ENCODE data around the gene EDN1. TPM values are rescaled to one million over a fixed set of nuclear protein-coding genes. Genes with fewer than 3 reads are reported as not detected.

EDN1 gene
- total and polyA plus RNA-seq, 2 experiments from 2014 or later: 1.8 to 4.1 TPM

DNA sequence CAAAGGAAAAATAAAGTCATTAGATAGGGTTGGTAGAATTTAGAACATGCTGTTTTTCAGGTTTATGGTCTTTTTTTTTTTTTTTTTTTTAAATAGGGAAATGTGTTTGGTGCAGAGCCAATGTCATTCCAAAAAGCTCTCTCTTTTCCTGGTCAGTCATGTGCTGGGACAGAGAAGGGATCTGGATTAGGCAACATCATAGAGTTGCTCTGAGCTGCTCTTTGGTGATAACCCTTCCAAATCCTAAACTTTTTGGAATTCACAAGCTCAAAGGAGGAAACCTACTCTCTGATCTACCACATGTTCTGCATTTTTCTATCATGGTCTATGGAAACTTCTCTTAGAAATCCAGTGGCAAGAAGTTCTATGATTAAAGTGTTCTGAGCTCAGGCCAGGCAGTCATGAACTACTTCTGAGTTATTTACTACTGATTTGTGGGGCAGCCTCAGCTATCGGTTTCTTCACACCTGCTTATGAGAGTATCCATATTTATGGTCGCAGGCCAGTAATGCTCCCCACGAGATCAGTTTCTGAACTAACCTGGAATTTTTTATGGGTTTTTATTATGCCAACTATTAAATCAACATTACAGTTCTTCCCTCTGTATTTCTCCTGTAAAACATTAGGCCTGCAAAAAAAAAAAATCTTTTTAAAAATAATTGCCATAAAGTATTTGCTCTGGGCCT lies 4.8 kb downstream of the EDN1 start:
- peaks cover 44% of the 10 kb centered on the region for H3K4me1 ChIP-seq (ENCODE audit: insufficient read depth)
- no peak overlapping the region for H3K4me2 ChIP-seq (ENCODE audit: unreplicated experiment)
- no peaks in the 10 kb centered on the region for H3K79me2 ChIP-seq (ENCODE audit: insufficient read depth)
- TF ChIP-seq EZH2 (IDR thresholded peaks at IDR 0.05; ENCODE audit: insufficient read depth, poor library complexity, severe bottlenecking) (no peak), EZH2phosphoT487 (IDR thresholded peaks at IDR 0.05; ENCODE audit: insufficient read depth, low read depth) (no peak)
- H3K27ac ChIP-seq: peak overlapping the region; percentile 72
- no peak overlapping the region for H3K9ac ChIP-seq
- no peak overlapping the region for H3K4me3 ChIP-seq
- DNase-seq: peak; percentile 42
- no peaks in the 10 kb centered on the region for H3K36me3 ChIP-seq (ENCODE audit: low read depth)
- no peaks in the 10 kb centered on the region for H3K27me3 ChIP-seq (replicated peaks; ENCODE audit: insufficient read depth)
- H3K9me2 ChIP-seq (ENCODE audit: insufficient read depth): no peaks in the 10 kb centered on the region
- peaks cover 32% of the 10 kb centered on the region for H3F3A ChIP-seq (ENCODE audit: insufficient read depth)
- H3K9me3 ChIP-seq (ENCODE audit: low read depth): no peaks in the 10 kb centered on the region
- H2AFZ ChIP-seq: no peak overlapping the region; the same call in 1 of the 2 replicates
- in situ Hi-C loops (cut with MboI): loop anchor here (10.0 kb wide), 1 partner anchor 310 kb away; no protein-coding TSS in a partner anchor
- no peaks in the 10 kb centered on the region for H4K20me1 ChIP-seq (ENCODE audit: insufficient read depth)
- WGBS, 2 experiments (ENCODE audit: low coverage in 1 of 2, low lambda C conversion rate in 2 of 2, missing lambda C conversion rate in 2 of 2): 44 to 53% methylated on average over 3 of the region's 3 CpGs

DNA sequence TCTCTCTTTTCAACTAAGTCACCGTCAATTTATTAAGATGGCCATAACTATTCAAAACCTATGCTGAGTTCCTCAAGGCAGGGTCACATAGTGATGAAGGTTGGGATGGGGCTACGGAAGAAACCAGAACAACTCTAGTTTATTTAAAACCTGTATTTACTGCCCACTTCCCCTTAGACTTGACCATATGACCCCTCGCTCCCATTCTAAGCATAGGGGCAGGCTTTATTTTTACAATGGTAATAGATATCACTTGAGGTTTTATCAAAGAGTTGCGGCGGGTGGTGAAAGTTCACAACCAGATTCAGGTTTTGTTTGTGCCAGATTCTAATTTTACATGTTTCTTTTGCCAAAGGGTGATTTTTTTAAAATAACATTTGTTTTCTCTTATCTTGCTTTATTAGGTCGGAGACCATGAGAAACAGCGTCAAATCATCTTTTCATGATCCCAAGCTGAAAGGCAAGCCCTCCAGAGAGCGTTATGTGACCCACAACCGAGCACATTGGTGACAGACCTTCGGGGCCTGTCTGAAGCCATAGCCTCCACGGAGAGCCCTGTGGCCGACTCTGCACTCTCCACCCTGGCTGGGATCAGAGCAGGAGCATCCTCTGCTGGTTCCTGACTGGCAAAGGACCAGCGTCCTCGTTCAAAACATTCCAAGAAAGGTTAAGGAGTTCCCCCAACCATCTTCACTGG lies 5.5 kb downstream of the EDN1 start:
- no peaks in the 10 kb centered on the region for H3K9me2 ChIP-seq (ENCODE audit: insufficient read depth)
- peak overlapping the region; percentile 56 for H3K4me3 ChIP-seq
- peak overlapping the region; percentile 57 for H3K9ac ChIP-seq
- no peaks in the 10 kb centered on the region for H3K36me3 ChIP-seq (ENCODE audit: low read depth)
- H2AFZ ChIP-seq: peak overlapping the region; percentile 84
- H3K79me2 ChIP-seq (ENCODE audit: insufficient read depth): no peaks in the 10 kb centered on the region
- H3F3A ChIP-seq (ENCODE audit: insufficient read depth): peaks cover 28% of the 10 kb centered on the region
- H4K20me1 ChIP-seq (ENCODE audit: insufficient read depth): no peaks in the 10 kb centered on the region
- no peaks in the 10 kb centered on the region for H3K27me3 ChIP-seq (replicated peaks; ENCODE audit: insufficient read depth)
- TF ChIP-seq EZH2phosphoT487 (IDR thresholded peaks at IDR 0.05; ENCODE audit: insufficient read depth, low read depth): no peak
- TF ChIP-seq EZH2 (IDR thresholded peaks at IDR 0.05; ENCODE audit: insufficient read depth, poor library complexity, severe bottlenecking): no peak
- peak overlapping the region; percentile 72 for H3K27ac ChIP-seq
- no peak for DNase-seq
- peaks cover 44% of the 10 kb centered on the region for H3K4me1 ChIP-seq (ENCODE audit: insufficient read depth)
- WGBS, 2 experiments (ENCODE audit: low coverage in 1 of 2, low lambda C conversion rate in 2 of 2, missing lambda C conversion rate in 2 of 2): 27 to 30% methylated on average over 14 of the region's 14 CpGs
- no peaks in the 10 kb centered on the region for H3K9me3 ChIP-seq (ENCODE audit: low read depth)
- in situ Hi-C loops (cut with MboI): loop anchor here (10.0 kb wide), 1 partner anchor 309 kb away; no protein-coding TSS in a partner anchor
- H3K4me2 ChIP-seq (ENCODE audit: unreplicated experiment): peak overlapping the region; percentile 80

DNA sequence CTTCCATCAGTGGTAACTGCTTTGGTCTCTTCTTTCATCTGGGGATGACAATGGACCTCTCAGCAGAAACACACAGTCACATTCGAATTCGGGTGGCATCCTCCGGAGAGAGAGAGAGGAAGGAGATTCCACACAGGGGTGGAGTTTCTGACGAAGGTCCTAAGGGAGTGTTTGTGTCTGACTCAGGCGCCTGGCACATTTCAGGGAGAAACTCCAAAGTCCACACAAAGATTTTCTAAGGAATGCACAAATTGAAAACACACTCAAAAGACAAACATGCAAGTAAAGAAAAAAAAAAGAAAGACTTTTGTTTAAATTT lies 6.1 kb downstream of the EDN1 start:
- Histone ChIP-seq H4K20me1 (ENCODE audit: insufficient read depth) (no peaks in the 10 kb centered on the region), H3F3A (ENCODE audit: insufficient read depth) (peaks cover 26% of the 10 kb centered on the region; the same call in 1 of the 2 replicates), H3K27ac (peak overlapping the region; percentile 72), H3K36me3 (ENCODE audit: low read depth) (no peaks in the 10 kb centered on the region), H3K4me1 (ENCODE audit: insufficient read depth) (peaks cover 43% of the 10 kb centered on the region), H2AFZ (peak overlapping the region; percentile 84), H3K4me3 (peak overlapping the region; percentile 56), H3K79me2 (ENCODE audit: insufficient read depth) (no peaks in the 10 kb centered on the region), H3K4me2 (ENCODE audit: unreplicated experiment) (peak overlapping the region; percentile 80), H3K9me3 (ENCODE audit: low read depth) (no peaks in the 10 kb centered on the region), H3K9ac (peak overlapping the region; percentile 57), H3K9me2 (ENCODE audit: insufficient read depth) (no peaks in the 10 kb centered on the region), H3K27me3 (replicated peaks; ENCODE audit: insufficient read depth) (no peaks in the 10 kb centered on the region)
- in situ Hi-C loops (cut with MboI): loop anchor here (10.0 kb wide), 1 partner anchor 309 kb away; no protein-coding TSS in a partner anchor
- peak; percentile 95 for DNase-seq
- 2% methylated on average over 5 of the region's 5 CpGs for whole genome bisulfite sequencing, 2 experiments (ENCODE audit: low coverage in 1 of 2, low lambda C conversion rate in 2 of 2, missing lambda C conversion rate in 2 of 2)
- TF ChIP-seq EZH2phosphoT487 (IDR thresholded peaks at IDR 0.05; ENCODE audit: insufficient read depth, low read depth): 0 out of 2 replicates have a peak, but pooled peaks have one; percentile 43
- TF ChIP-seq EZH2 (IDR thresholded peaks at IDR 0.05; ENCODE audit: insufficient read depth, poor library complexity, severe bottlenecking): no peak

GRCh38 chr6:12296604-12297003 lies 6.4 kb downstream of the EDN1 start:
- in situ Hi-C loops (cut with MboI): loop anchor here (10.0 kb wide), 1 partner anchor 308 kb away; no protein-coding TSS in a partner anchor
- WGBS, 2 experiments (ENCODE audit: low coverage in 1 of 2, low lambda C conversion rate in 2 of 2, missing lambda C conversion rate in 2 of 2): 54 to 59% methylated on average over 3 of the region's 3 CpGs

More at GRCh38 chr6:12296604-12297003, 6.4 kb downstream of the EDN1 start:
- Histone ChIP-seq H4K20me1 (ENCODE audit: insufficient read depth) (no peaks in the 10 kb centered on the region), H3K4me3 (peak overlapping the region; percentile 56), H3K36me3 (ENCODE audit: low read depth) (no peaks in the 10 kb centered on the region), H3K9me3 (ENCODE audit: low read depth) (no peaks in the 10 kb centered on the region), H3F3A (ENCODE audit: insufficient read depth) (peaks cover 26% of the 10 kb centered on the region; the same call in 1 of the 2 replicates), H3K79me2 (ENCODE audit: insufficient read depth) (no peaks in the 10 kb centered on the region), H3K4me2 (ENCODE audit: unreplicated experiment) (peak overlapping the region; percentile 80), H3K27ac (peak overlapping the region; percentile 72), H3K27me3 (replicated peaks; ENCODE audit: insufficient read depth) (no peaks in the 10 kb centered on the region), H3K9ac (peak overlapping the region; percentile 36; the same call in 1 of the 2 replicates), H3K4me1 (ENCODE audit: insufficient read depth) (peaks cover 41% of the 10 kb centered on the region), H3K9me2 (ENCODE audit: insufficient read depth) (no peaks in the 10 kb centered on the region), H2AFZ (no peak overlapping the region)
- TF ChIP-seq EZH2 (IDR thresholded peaks at IDR 0.05; ENCODE audit: insufficient read depth, poor library complexity, severe bottlenecking) (no peak), EZH2phosphoT487 (IDR thresholded peaks at IDR 0.05; ENCODE audit: insufficient read depth, low read depth) (no peak)
- DNase-seq: no peak

All from GM23248 (cell line).